Astrocyte of the cerebellum (primary cell): ENCODE measurements around the gene YES1.
"Not testable (repeated sequence)": the region's sequence is repeated elsewhere in the genome, so short reads cannot be mapped to it uniquely, and the experiment has no call there.

Experiments
- DNase-seq: peaks from one replicate; pipeline ENCODE4 v3.0.0-alpha.2; 2011; ENCODE audit warnings: low read depth
- H3K4me3 ChIP-seq: 2 replicates; pipeline ENCODE4 v1.5.1; 2011; ENCODE audit warnings: mild to moderate bottlenecking, low read depth, low read length, moderate library complexity
- CTCF ChIP-seq: IDR thresholded peaks from 2 replicates; pipeline ENCODE4 v1.5.1; 2012; ENCODE audit warnings: low read length, low read depth, moderate library complexity, mild to moderate bottlenecking; ENCODE audit errors: missing control alignments
- in situ Hi-C: cut with HindIII; loops from 2 replicates; pipeline ENCODE4 v1.10.0; 2017; ENCODE audit warnings: low sequenced_read_pairs

YES1 gene

GRCh38 chr18:692824-693223, 119.2 kb downstream of the YES1 start:
- TF ChIP-seq CTCF, result no peak
- H3K4me3 ChIP-seq, result no peak overlapping the region
- DNase-seq, result no peak
- in situ Hi-C loops, result no loop called here

GRCh38 chr18:688323-688722, 123.7 kb downstream of the YES1 start:
- in situ Hi-C loops, result no loop called here
- no peak for DNase-seq
- no peak for TF ChIP-seq CTCF
- H3K4me3 ChIP-seq, result no peak overlapping the region

GRCh38 chr18:686339-687111, 125.5 kb downstream of the YES1 start:
- H3K4me3 ChIP-seq, result no peak overlapping the region
- in situ Hi-C loops, result no loop called here
- no peak for DNase-seq
- no peak for TF ChIP-seq CTCF

GRCh38 chr18:685438-685837, 126.6 kb downstream of the YES1 start:
- no peak for TF ChIP-seq CTCF
- H3K4me3 ChIP-seq, result no peak overlapping the region
- in situ Hi-C loops, result no loop called here
- DNase-seq, result no peak

GRCh38 chr18:683531-683930, 128.5 kb downstream of the YES1 start:
- no peak for DNase-seq
- H3K4me3 ChIP-seq, result no peak overlapping the region
- in situ Hi-C loops, result no loop called here
- TF ChIP-seq CTCF, result no peak

- no peak overlapping the region for H3K4me3 ChIP-seq
- in situ Hi-C loops, result no loop called here
- DNase-seq, result no peak
- TF ChIP-seq CTCF, result no peak
Observed at GRCh38 chr18:682833-683232, 129.2 kb downstream of the YES1 start.

GRCh38 chr18:682416-682815, 129.6 kb downstream of the YES1 start:
- H3K4me3 ChIP-seq, in situ Hi-C loops, DNase-seq: not testable (repeated sequence)
